ENCODE measurements around the gene ARIH2. TPM values are rescaled to one million over a fixed set of nuclear protein-coding genes. Genes with fewer than 3 reads are reported as not detected.

The ARIH2 gene
- total RNA-seq, 1 experiment from 2014 or later, result 100 TPM

DNA sequence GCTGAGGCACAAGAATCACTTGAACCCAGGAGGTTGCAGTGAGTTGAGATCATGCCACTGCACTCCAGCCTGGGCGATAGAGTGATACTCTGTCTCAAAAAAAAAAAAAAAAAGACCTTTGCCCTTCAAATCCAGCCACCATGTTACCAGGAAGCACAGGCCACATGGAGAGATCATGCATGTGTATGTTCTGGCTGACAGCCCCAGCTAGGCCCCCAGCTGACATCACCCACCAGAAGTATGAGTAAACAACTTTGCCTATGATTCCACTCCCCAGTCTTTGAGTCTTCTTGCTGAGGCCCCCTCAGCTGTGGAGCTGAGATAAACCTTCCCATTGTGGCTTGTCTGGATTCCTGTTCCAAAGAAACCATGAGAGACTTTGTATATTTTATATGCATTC, 3.3 kb upstream of the ARIH2 start:
- H3K9me3 ChIP-seq (replicated peaks), result no peaks in the 10 kb centered on the region
- no peaks in the 10 kb centered on the region for H3K4me1 ChIP-seq
- no peak overlapping the region for H3K27ac ChIP-seq
- H3K27me3 ChIP-seq, result no peaks in the 10 kb centered on the region
- peak in 1 of 2 experiments; percentile 18 for DNase-seq
- no peaks in the 10 kb centered on the region for H3K36me3 ChIP-seq
- H3K4me3 ChIP-seq, result no peak overlapping the region

- peak; percentile 33 to 63 for DNase-seq
- H3K27me3 ChIP-seq, result no peaks in the 10 kb centered on the region
- peak overlapping the region; percentile 72 for H3K27ac ChIP-seq
- no peaks in the 10 kb centered on the region for H3K9me3 ChIP-seq (replicated peaks)
- no peaks in the 10 kb centered on the region for H3K4me1 ChIP-seq
- peak overlapping the region; percentile 85 for H3K4me3 ChIP-seq
- H3K36me3 ChIP-seq, result peaks cover 14% of the 10 kb centered on the region
Observed at GRCh38 chr3:48919215-48920138, 835 bp downstream of the ARIH2 start.

DNA sequence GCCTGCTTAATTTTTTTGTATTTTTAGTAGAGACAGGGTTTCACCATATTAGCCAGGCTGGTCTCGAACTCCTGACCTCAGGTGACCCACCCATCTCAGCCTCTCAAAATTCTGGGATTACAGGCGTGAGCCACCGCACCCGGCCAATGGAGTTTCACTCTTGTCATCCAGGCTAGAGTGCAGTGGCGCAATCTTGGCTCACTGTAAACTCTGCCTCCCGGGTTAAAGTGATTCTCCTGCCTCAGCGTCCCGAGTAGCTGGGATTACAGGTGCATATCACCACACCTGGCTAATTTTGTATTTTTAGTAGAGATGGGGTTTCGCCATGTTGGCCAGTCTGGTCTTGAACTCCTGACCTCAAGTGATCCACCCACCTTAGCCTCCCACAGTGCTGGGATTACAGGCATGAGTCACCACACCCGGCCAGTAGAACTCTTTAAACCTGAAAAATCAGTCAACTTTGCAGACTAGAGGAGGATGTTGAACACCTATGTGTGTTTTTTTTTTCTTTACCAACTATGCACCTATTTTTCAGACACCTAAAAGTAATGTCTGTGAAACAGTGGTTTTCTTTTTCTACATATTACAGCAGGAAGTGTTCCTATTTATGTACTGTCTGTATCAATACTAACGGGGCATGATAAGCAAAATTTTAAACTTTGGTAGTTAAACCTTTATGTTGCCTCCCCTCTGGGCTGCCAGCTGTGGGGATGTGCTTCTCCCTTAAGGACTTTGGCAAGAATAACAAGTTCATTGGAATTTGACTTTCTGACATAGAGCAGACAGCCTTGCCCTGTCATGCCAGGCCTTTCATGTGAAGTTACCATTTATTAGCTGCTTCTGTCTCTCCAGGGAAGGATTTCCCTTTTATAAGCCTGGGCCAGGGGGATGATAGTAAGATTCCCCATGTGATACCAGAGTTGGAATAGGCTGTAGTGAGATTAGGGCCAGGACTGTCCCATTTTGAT, 8.1 kb downstream of the ARIH2 start:
- H3K36me3 ChIP-seq, result peaks cover 59% of the 10 kb centered on the region
- H3K4me1 ChIP-seq, result peaks cover 6% of the 10 kb centered on the region; the same call in 1 of the 2 replicates
- DNase-seq, result no peak
- H3K27me3 ChIP-seq, result no peaks in the 10 kb centered on the region
- no peaks in the 10 kb centered on the region for H3K9me3 ChIP-seq (replicated peaks)
- H3K27ac ChIP-seq, result no peak overlapping the region
- no peak overlapping the region for H3K4me3 ChIP-seq

DNA sequence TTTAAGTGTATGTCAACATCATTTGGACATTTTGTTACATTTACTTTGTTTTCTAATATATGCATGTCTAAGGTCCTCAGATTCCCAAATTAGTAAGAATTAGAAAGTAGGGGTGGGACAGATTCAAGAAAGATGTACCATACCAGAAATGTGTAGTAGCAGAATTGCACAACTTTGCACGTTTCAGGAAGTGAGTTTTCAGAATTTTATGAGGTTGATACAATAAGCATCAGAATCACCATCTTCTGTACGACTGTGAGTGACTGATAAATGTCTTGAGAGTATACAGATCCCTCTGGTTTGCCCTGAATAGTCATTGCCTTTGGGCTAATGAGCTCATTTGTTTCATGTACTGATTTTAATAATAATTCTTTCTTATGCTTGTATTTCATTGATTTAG, 9.3 kb downstream of the ARIH2 start:
- Histone ChIP-seq H3K27me3 (no peaks in the 10 kb centered on the region), H3K9me3 (replicated peaks) (no peaks in the 10 kb centered on the region), H3K4me1 (peaks cover 6% of the 10 kb centered on the region; the same call in 1 of the 2 replicates), H3K36me3 (peaks cover 61% of the 10 kb centered on the region), H3K27ac (no peak overlapping the region), H3K4me3 (no peak overlapping the region)
- DNase-seq, result no peak

- H3K27ac ChIP-seq, result 0 out of 2 replicates have a peak overlapping the region, but pooled peaks have one; percentile 11
- peaks cover 6% of the 10 kb centered on the region; the same call in 1 of the 2 replicates for H3K4me1 ChIP-seq
- no peak overlapping the region for H3K4me3 ChIP-seq
- peaks cover 59% of the 10 kb centered on the region for H3K36me3 ChIP-seq
- H3K9me3 ChIP-seq (replicated peaks), result no peaks in the 10 kb centered on the region
- no peaks in the 10 kb centered on the region for H3K27me3 ChIP-seq
- DNase-seq, result no peak
Observed at GRCh38 chr3:48928679-48929078, 10.0 kb downstream of the ARIH2 start.

- H3K36me3 ChIP-seq, result peaks cover 60% of the 10 kb centered on the region
- no peak overlapping the region for H3K4me3 ChIP-seq
- H3K4me1 ChIP-seq, result peaks cover 6% of the 10 kb centered on the region; the same call in 1 of the 2 replicates
- H3K9me3 ChIP-seq (replicated peaks), result no peaks in the 10 kb centered on the region
- peak in 1 of 2 experiments; percentile 10 for DNase-seq
- H3K27me3 ChIP-seq, result no peaks in the 10 kb centered on the region
- no peak overlapping the region for H3K27ac ChIP-seq
Observed at GRCh38 chr3:48929358-48930035, 10.9 kb downstream of the ARIH2 start.

DNA sequence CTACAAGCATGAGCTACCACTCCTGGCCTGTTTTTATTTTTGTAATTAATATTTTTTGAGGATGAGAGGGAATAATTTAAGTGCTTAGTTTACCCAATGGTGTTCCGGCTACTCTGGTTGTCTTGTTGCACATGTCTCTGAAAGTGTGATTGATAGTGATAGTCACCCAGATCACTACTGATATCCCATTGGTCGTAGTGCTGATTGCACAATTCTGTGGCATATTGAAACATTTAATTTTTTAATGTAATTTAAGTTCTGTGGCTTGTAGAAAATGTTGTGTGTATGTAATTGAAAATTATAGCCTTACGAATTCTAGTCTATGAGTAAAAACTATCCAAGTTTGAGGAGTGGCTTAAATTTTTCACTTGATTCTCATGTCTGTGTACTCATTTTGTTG, 11.9 kb downstream of the ARIH2 start:
- Histone ChIP-seq H3K36me3 (peaks cover 55% of the 10 kb centered on the region), H3K27me3 (no peaks in the 10 kb centered on the region), H3K4me3 (no peak overlapping the region), H3K9me3 (replicated peaks) (no peaks in the 10 kb centered on the region), H3K4me1 (peaks cover 6% of the 10 kb centered on the region; the same call in 1 of the 2 replicates), H3K27ac (no peak overlapping the region)
- DNase-seq, result no peak

DNA sequence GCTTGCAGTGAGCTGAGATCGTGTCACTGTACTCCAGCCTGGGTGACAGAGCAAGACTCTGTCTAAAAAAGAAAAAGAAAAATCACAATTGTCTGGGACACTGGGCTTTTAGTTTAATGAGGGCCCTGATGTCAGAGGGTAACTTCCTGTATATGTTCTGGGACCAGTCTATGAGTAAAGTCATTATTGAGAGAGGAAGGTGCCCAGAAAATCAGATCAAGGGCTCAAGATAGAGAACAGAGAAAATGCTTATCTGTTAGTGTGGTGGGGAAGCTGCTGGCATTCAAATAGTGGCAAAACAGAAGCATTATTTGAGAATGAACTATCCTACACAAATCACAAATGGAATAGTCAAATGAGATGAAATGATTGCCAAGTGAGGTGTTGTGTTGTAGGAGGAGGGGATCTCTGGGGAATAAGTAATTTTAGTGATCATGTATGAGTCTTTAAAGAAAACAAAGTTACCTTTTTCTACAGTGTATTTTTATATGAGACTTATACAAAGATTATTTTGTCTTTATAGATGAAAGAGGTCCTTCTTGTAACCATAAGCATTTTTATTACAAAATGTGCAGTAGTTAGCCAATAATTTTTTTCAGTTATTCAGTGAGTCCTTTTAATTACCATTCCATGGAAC, 13.4 kb downstream of the ARIH2 start:
- H3K36me3 ChIP-seq, result peaks cover 52% of the 10 kb centered on the region
- peaks cover 6% of the 10 kb centered on the region; the same call in 1 of the 2 replicates for H3K4me1 ChIP-seq
- H3K4me3 ChIP-seq, result no peak overlapping the region
- H3K27ac ChIP-seq, result no peak overlapping the region
- no peak for DNase-seq
- H3K27me3 ChIP-seq, result no peaks in the 10 kb centered on the region
- no peaks in the 10 kb centered on the region for H3K9me3 ChIP-seq (replicated peaks)

DNA sequence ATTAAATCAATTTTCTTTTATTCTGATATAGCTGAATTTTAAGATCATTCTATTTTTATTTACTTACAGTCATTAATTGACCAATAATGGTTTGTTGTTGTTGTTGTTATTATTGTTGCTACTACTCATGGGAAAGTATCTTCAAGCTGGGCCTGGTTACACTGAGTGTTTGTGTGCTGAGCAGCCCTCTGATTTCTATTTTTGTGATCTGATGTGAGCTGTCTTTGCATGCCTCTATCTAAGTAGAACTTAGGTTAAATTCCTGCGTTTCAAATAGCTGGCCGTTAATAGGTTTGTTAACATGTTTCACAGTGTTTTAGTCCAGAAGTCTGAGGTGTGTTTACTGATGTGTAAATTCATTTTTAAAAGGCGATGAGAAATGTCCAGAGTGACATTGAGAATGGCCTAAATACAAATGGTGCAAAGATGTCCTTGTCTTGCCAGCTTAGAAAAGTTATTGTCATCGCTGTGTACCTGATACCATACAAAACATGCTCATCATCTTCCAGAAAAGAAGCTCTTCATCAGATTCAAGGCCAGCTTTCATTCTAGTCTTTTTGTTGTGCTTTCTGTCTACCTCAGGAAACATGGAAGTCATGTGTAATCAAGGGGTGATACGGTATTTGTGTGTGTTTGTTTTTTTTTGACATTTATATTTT, 15.8 kb downstream of the ARIH2 start:
- H3K4me3 ChIP-seq, result no peak overlapping the region
- no peaks in the 10 kb centered on the region; the same call in 1 of the 2 replicates for H3K4me1 ChIP-seq
- H3K27me3 ChIP-seq, result no peaks in the 10 kb centered on the region
- DNase-seq, result no peak
- no peak overlapping the region for H3K27ac ChIP-seq
- no peaks in the 10 kb centered on the region for H3K9me3 ChIP-seq (replicated peaks)
- H3K36me3 ChIP-seq, result peaks cover 42% of the 10 kb centered on the region

DNA sequence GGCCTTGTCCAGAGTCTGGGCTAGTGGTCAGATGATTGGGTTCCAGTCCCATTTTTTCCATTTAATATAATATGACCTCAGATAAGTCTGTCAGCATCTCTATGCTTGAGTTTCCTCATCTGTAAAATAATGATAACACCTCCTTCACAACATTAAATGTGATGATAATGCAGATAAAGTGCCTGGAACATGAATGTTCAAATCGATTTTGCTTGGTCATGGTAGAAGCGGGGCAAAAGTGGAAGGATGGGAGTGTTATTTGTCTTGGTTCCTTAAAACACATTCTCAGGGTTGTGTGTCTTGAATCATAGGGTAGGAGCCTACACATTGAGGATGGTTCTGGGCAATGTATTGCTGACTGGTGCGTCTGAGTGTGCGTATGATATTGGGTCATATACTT, 16.9 kb downstream of the ARIH2 start:
- Histone ChIP-seq H3K9me3 (replicated peaks) (no peaks in the 10 kb centered on the region), H3K27me3 (no peaks in the 10 kb centered on the region), H3K27ac (no peak overlapping the region), H3K4me1 (no peaks in the 10 kb centered on the region), H3K36me3 (peaks cover 36% of the 10 kb centered on the region), H3K4me3 (no peak overlapping the region)
- DNase-seq, result no peak

- H3K27ac ChIP-seq, result no peak overlapping the region
- no peaks in the 10 kb centered on the region for H3K9me3 ChIP-seq (replicated peaks)
- DNase-seq, result no peak
- H3K27me3 ChIP-seq, result no peaks in the 10 kb centered on the region
- no peaks in the 10 kb centered on the region for H3K4me1 ChIP-seq
- peaks cover 25% of the 10 kb centered on the region for H3K36me3 ChIP-seq
- no peak overlapping the region for H3K4me3 ChIP-seq
Observed at GRCh38 chr3:48938156-48938555, 19.5 kb downstream of the ARIH2 start.

DNA sequence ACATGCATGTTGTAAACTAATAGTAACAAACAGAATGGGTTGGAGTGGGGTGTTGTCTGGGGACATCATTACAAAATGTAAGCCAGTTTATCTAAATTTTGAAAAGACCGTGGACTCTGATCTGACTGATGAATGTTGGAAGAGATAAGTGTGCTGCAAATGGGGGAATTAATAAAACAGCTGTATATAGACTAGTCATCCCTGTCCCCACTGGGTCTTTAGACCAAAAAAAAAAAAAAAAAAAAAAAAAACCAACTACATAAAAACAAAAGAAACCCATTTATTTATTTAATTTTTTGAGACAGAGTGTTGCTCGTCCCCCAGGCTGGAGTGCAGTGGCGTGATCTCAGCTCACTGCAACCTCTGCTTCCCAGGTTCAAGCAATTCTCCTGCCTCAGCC, 20.0 kb downstream of the ARIH2 start:
- Histone ChIP-seq H3K4me3 (no peak overlapping the region), H3K27ac (no peak overlapping the region), H3K36me3 (peaks cover 24% of the 10 kb centered on the region), H3K9me3 (replicated peaks) (no peaks in the 10 kb centered on the region), H3K4me1 (no peaks in the 10 kb centered on the region), H3K27me3 (no peaks in the 10 kb centered on the region)
- no peak for DNase-seq

DNA sequence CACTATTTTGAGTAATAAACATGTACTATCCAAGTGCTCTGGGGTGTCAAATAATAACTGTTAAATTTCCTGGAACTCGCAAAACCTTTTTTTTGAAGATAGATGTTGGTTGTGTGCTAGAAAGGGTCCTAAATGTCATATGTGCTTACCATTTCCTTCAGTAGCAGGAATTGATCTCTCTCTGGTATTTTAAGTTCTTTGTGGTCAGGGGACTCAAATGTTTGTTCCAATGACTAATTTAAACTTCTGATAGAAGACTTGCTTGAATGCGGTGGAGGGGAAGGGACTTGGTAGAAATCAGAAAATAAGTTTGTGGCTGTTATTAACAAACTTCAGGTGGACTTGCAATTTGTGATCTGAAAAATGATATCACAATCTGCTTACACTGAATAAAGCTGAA, 26.8 kb downstream of the ARIH2 start:
- Histone ChIP-seq H3K4me3 (no peak overlapping the region), H3K4me1 (no peaks in the 10 kb centered on the region), H3K27ac (no peak overlapping the region), H3K9me3 (replicated peaks) (no peaks in the 10 kb centered on the region), H3K36me3 (peaks cover 6% of the 10 kb centered on the region; the same call in 1 of the 2 replicates), H3K27me3 (no peaks in the 10 kb centered on the region)
- no peak for DNase-seq

Data from SJCRH30 (cell line).